GM21737 (cell line): ENCODE measurements around the gene CCDC74A.
A peak's percentile ranks its signal among the peaks of the same experiment; 100 is the strongest.
"Not testable (repeated sequence)": the region's sequence is repeated elsewhere in the genome, so short reads cannot be mapped to it uniquely, and the experiment has no call there.

Experiments
- ATAC-seq: cut with Tn5 transposase; IDR thresholded peaks from one replicate; pipeline ENCODE4 v1.9.1; 2021; ENCODE audit warnings: mild to moderate bottlenecking, moderate library complexity; ENCODE audit not compliant: unreplicated experiment

Gene CCDC74A

DNA sequence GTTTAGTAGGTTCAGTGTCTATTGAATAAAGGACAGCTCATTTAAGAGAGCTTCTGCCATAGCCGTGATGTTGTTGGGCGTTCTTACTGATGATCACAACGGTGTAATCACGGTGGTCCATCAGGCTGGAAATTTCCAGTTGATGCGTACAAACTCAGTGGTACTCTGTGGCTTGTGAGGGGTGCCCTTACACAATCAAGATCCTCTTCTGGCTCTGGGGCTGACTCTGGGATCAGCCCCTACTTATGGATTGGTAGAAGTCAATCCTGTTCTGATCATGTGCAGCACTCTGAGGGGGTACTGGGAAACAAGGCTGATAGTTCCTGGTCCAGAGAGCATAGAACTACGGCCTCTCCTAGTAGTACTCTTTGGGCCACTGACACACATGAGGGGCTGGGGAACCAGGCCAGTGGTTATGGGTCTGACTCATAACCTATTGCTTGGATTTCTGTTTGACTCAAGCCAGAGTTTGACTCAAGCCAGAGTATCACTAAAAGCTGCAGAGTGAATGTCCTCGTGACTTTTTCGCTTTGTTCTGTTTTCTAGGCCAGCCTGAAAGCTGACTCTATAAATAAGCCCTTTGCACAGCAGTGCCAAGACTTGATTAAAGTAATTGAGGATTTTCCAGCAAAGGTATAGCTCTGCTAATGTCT lies 29.2 kb upstream of the CCDC74A start:
- peak; percentile 65 for ATAC-seq

- not testable (repeated sequence) for ATAC-seq
Measured at GRCh38 chr2:131503587-131503986, 24.1 kb upstream of the CCDC74A start.

GRCh38 chr2:131504082-131504750 lies 23.5 kb upstream of the CCDC74A start:
- not testable (repeated sequence) for ATAC-seq

- ATAC-seq: no peak
Measured at GRCh38 chr2:131509615-131510014, 18.1 kb upstream of the CCDC74A start.

DNA sequence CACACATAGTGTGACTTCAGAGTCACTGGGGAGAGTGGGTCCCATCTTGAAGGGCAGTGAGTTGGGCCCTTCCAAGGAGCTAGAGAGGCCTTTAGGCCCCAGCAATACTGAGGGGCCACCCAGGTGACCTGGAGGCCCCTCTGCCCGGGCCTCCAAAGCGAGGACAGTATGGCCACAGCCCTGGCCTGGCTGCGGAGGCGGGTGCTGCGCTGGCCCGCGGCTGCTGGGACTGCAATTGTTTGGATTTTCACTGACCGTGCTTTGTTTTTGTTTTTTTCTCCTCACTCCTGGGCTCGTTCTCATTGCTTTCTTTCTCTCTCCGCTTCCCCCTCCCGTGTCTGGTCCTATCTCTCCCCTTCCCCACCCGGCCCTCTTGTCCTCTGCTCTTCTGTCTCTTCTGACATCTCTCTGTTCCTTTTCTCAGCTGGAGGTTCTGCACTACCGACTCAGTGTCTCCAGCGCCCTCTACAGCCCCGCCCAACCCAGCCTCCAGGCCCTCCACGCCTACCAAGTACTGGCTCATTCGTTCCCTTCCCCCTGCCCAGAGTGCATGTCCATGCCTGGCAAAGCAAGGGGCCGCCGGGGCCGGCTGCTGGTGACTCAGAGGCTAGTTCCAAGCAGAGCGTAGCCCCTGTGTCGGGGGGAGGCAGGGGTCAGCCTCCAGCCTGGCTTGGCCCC lies 16.3 kb upstream of the CCDC74A start:
- not testable (repeated sequence) for ATAC-seq

- not testable (repeated sequence) for ATAC-seq
Measured at GRCh38 chr2:131511969-131512870, 15.5 kb upstream of the CCDC74A start.

DNA sequence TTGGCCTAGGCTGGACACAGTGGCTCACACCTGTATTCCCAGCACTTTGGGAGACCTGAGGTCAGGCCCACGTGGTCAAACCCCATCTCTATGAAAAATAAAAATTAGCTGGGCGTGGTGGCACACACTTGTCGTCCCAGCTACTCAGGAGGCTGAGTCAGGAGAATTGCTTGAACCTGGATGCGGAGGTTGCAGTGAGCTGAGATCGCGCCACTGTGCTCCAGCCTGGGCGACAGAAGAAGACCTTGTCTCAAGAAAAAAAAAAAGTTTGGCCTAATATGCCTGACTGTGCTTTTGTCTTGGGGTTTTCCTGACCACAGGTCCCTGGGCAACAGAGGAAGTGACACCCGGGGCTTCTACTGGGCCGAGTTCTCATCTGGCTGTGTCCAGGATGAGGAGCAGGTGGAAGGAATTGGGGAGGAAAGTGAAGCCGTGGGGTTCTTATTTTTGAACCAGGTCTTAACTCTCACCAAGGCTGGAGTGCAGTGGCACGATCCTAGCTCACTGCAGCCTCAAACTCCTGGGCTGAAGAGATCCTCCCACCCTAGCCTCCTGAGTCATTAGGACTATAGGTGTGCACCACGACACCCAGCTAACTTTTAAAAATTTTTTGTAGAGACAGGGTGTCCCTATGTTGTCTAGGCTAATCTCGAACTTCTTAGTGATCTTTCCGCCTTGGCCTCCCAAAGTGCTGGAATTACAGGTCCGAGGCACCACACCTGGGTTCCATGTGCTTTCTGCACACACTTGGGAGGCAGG lies 13.1 kb upstream of the CCDC74A start:
- ATAC-seq: peak; percentile 64

DNA sequence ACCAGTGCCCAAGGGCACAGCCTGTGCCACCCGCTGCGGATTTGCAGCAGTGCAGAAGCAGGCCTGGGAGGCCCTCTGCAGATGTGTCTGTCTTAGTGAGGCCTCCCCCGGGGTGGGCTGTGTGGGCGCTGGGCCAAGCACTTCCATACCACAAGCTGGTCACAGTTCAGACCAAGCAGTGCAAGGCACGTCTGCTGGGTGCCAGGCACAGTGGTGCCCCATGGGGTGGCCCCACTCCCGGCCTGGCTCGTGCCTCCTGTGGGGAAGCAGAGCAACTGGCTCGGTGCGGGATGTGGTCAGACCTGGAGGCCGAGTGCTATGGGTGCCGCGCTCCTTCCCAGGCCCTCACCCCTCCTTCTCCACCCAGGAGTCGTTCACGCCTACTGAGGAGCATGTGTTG lies 12.5 kb upstream of the CCDC74A start:
- not testable (repeated sequence) for ATAC-seq

DNA sequence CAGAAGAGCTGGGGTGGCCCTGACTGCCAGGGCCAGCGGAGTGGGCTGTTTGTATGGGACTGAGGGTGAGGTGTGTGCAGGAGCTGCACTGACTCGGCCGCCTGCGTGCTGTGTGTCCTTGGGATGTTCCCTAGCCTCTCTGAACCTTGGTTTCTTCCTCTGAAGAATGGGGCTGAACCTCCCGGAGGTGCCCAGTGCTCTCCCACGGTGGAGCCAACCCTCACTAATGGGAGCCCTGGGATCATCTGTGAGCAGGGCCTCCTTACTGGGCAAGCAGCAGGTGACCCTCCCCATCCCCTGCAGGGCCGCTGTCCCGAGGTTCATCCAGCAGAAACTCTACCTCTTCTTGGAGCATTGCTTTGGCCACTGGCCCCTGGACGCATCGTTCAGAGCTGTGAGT lies 11.7 kb upstream of the CCDC74A start:
- no peak for ATAC-seq

DNA sequence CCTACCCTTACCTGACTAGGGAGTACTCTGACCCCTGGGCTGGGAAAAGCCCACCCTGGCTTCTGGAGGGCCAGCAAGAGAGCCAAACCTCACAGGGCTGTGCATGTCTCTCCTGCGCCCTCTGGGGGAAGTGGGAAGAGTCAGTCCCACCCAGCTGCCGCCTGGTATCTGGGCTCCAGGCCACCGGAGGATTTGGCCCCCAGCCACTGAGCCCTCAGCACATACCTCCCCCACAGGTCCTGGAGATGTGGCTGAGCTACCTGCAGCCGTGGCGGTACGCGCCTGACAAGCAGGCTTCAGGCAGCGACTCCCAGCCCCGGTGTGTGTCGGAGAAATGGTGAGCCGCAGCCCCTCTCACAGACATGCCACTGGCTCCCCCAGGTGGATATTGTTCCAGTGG lies 11.1 kb upstream of the CCDC74A start:
- ATAC-seq: not testable (repeated sequence)

DNA sequence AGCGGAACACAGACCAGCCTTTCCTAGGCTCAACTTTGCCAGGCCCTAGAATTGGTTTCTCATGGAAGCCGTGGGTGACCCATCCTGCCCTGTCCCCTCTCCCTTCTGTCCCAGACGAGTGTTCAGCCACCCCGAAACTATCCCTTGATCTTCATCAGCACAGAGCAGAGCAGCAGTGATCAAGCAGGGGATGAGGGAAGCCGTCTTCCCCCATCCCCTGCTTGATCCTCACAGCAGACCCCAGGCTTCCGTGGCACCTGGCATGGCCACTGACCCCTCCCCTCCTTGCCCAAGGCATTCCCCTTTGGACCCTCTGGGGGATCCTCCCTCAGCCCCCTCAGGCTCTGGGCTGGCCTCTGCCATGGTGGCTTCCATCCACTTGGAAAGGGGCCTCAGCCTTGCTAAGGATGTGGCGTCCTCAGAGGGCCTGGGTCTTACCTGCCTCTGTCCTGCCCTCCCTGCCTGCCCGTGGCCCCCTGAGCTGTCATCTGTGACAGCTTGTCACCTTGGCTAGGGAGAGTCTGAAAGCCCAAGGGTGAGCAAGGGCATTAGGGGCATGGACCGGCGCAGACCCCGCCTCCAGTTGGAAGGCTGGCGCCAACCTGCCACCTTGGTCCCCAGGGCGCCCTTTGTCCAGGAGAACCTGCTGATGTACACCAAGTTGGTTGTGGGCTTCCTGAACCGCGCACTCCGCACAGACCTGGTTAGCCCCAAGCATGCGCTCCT lies 10.4 kb upstream of the CCDC74A start:
- ATAC-seq: no peak

- ATAC-seq: not testable (repeated sequence)
Measured at GRCh38 chr2:131517856-131518255, 9.8 kb upstream of the CCDC74A start.

DNA sequence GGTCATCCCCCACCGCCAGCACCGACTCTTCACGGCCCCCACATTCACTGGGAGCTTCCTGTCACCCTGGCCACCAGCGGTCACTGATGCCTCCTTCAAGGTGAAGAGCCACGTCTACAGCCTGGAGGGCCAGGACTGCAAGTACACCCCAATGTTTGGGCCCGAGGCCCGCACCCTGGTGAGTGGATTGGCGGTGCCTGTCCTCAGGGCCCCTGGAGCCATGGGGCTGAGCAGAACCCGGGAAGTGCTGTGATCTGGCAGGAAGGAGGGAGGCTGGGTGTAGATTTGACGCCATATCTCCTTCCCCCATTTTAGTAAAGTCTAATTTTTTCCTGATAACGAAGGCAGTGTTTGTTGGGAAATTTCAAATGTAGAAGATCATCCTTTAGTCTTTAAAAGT lies 9.2 kb upstream of the CCDC74A start:
- ATAC-seq: not testable (repeated sequence)

GRCh38 chr2:131519466-131519865 lies 8.2 kb upstream of the CCDC74A start:
- ATAC-seq: no peak

DNA sequence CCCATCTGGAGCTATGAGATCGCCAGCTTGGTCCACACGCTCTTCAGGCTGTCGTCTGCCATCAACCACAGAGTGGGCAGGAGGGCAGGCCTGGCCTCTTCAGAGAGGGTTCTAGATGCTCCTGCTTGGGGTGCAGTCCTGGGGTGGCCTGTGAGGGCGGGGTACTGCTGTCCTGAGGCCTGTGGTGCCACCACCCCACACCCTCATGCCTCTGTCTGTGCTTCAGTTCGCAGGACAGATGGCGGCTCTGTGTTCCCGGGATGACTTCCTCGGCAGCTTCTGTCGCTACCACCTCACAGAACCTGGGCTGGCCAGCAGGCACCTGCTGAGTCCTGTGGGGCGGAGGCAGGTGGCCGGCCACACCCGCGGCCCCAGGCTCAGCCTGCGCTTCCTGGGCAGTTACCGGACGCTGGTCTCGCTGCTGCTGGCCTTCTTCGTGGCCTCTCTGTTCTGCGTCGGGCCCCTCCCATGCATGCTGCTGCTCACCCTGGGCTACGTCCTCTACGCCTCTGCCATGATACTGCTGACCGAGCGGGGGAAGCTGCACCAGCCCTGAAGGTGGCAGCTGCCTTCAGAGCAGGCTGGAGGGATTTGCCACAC lies 7.7 kb upstream of the CCDC74A start:
- not testable (repeated sequence) for ATAC-seq

DNA sequence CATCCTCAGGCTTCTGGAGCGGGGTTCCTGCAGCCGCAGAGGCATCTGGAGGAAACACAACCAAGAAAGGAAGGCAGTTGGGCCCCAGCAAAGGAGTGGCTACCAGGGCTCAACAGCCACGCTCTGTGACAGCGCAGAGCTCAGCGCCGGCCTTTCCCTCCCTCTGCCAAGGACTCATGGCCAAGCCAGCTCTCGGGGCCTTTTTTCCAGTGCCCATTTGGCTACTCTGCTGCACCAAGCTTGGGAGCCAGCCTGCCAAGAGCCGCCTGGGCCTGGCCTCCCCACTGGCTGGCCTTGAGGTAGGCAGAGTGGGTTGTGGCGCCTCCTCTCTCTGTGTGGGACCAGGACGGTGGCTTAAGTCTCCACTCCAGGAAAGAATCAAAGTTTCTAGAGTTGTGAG lies 7.2 kb upstream of the CCDC74A start:
- ATAC-seq: no peak

GRCh38 chr2:131521524-131521923 lies 6.2 kb upstream of the CCDC74A start:
- not testable (repeated sequence) for ATAC-seq

- ATAC-seq: no peak
Measured at GRCh38 chr2:131521961-131522781, 5.5 kb upstream of the CCDC74A start.
